ENCODE measurements around the gene DAP3. TPM values are rescaled to one million over a fixed set of nuclear protein-coding genes. Genes with fewer than 3 reads are reported as not detected.
A peak's percentile ranks its signal among the peaks of the same experiment; 100 is the strongest.
"Not testable (repeated sequence)": the region's sequence is repeated elsewhere in the genome, so short reads cannot be mapped to it uniquely, and the experiment has no call there.

DAP3 gene
- total RNA-seq: 104 and 194 TPM in 2 replicates

DNA sequence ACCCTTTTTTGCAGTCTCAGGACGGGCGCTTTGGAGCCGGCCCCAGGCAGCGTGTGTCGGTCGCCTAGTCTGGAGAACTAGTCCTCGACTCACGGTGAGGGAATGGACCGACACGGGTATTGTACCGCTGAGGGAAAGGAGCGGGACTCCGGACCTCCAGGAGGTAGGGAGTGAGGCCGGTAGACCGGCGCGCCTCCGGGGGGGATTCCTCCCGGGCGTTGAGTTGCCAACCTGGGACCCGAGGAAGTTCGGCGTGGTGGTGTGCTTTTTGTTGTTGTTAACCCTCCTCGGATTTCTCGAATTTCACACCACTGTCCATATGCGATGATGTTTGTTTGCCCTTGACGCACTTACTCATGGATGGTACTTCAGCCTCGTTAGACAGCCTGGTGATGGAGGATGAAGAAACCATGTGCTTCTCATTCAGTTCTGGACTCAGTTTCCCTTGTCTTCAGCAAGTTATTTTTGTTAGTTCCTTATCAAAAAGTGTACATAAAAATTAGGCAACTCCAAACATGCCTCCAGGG lies at the start of gene DAP3:
DAP3 (plus strand) TSS at position 11 of the 527 bp plus-strand sequence. CDS start 20,689 bp downstream, outside the sequence.
- not testable (repeated sequence) for DNase-seq (ENCODE audit: low read depth)
- H3K4me3 ChIP-seq (ENCODE audit: low read depth, low read length): peak within 1 kb of the TSS; percentile 95

GRCh38 chr1:155640367-155640766 lies 48.5 kb upstream of the DAP3 start:
- no peak overlapping the region for H3K4me3 ChIP-seq (ENCODE audit: low read depth, low read length)
- no peak for TF ChIP-seq CTCF (conservative IDR thresholded peaks at IDR 0.05; ENCODE audit: low read depth, low read length)
- no peak for DNase-seq (ENCODE audit: low read depth)

DNA sequence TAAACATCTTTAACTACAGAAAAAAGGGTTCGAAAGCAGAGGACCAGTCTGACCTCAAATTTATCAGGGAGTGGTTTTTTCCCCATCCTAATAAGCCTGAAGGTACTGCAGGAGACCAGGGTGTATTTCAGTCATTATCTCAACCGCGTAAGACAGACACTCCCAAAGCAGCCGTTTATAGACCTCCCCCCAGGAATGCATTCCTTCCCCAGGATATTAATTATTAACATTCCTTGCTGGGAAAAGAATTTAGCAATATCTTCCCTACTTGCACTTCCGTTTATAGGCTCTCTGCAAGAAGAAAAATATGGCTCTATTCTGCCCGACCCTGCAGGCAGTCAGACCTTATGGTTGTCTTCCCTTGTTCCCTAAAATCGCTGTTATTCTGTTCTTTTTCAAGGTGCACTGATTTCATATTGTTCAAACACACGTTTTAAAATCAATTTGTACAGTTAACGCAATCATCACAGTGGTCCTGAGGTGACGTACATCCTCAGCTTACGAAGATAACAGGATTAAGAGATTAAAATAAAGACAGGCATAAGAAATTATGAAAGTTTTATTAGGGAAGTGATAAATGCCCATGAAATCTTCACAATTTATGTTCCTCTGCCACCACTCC lies 46.2 kb upstream of the DAP3 start:
- DNase-seq (ENCODE audit: low read depth); H3K4me3 ChIP-seq (ENCODE audit: low read depth, low read length): not testable (repeated sequence)

DNA sequence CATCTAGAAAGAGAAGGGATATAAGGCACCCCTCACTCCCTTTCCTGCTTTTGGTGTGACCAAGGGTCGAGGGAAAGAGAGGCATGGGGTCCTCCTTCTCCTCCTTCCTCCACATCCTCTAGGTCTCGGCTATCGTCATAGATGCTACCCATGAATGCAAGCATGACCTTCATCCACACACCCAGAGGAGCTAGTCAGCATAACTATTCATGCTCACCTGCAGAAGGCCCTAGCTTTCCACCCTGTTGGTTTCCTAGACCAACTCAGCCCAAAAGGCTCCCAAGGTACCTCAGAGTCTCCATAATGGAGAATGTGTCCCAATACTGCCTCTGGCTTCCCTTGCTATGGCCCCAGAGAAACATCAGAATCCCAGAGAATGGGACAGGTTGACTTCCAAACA lies 45.7 kb upstream of the DAP3 start:
- no peak overlapping the region for H3K4me3 ChIP-seq (ENCODE audit: low read depth, low read length)
- no peak for DNase-seq (ENCODE audit: low read depth)
- no peak for TF ChIP-seq CTCF (conservative IDR thresholded peaks at IDR 0.05; ENCODE audit: low read depth, low read length)

- H3K4me3 ChIP-seq (ENCODE audit: low read depth, low read length): no peak overlapping the region
- DNase-seq (ENCODE audit: low read depth): no peak
- no peak for TF ChIP-seq CTCF (conservative IDR thresholded peaks at IDR 0.05; ENCODE audit: low read depth, low read length)
Measured at GRCh38 chr1:155645034-155645598, 43.8 kb upstream of the DAP3 start.

GRCh38 chr1:155645648-155646047 lies 43.2 kb upstream of the DAP3 start:
- no peak for DNase-seq (ENCODE audit: low read depth)
- no peak for TF ChIP-seq CTCF (conservative IDR thresholded peaks at IDR 0.05; ENCODE audit: low read depth, low read length)
- no peak overlapping the region for H3K4me3 ChIP-seq (ENCODE audit: low read depth, low read length)

DNA sequence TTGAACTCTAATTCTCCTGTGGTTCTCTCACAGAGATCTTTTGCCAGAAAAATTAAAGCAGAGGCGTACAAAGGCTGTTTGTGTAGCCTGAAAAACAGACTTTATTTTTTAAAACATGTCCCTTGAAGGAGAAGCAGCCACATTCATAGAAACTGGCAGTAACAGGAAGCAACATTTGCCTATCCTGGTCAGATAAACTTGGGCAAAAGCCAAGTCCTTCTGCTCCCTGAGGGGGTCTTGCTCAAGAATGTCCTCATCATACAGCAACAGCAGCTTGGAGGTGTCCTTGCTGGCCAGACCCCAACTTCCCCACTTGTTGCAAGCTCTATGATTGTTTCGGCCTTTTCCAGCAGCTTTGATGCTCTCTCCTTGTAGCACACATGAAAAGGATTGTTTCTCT lies 42.6 kb upstream of the DAP3 start:
- no peak for TF ChIP-seq CTCF (conservative IDR thresholded peaks at IDR 0.05; ENCODE audit: low read depth, low read length)
- no peak overlapping the region for H3K4me3 ChIP-seq (ENCODE audit: low read depth, low read length)
- DNase-seq (ENCODE audit: low read depth): no peak

All from epithelial cell of proximal tubule (primary cell).